Measurements from ENCODE around the gene SZRD1.
A peak's percentile ranks its signal among the peaks of the same experiment; 100 is the strongest.
"Not testable (repeated sequence)": the region's sequence is repeated elsewhere in the genome, so short reads cannot be mapped to it uniquely, and the experiment has no call there.

Gene SZRD1, protein sequence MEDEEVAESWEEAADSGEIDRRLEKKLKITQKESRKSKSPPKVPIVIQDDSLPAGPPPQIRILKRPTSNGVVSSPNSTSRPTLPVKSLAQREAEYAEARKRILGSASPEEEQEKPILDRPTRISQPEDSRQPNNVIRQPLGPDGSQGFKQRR

DNA sequence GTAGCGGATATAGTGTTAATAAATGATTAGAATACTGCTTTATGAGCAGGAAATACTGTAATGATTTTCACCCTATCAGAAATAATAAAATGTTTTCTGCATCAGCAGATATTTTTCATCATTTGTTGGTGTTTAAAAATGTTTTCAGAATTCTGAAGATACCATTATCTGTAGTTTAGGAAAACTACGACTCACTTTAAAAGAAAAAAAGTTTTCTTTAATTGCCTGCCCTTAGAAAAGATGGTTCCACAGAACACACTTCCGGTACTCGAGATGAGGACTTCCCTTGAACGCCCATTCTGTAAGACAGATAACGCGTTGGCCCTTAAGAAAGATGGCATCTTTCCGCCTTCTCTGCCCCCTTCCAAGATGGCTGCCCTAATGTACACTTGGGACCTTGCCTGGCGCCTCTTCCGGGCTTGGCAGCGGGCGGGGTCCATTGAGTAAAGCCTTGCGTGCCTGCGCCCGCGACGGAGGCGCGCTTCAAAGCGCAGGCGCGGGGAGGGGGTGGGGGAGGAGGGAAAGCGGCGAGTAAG lies at the start of gene SZRD1:
TSS of gene SZRD1 (plus strand) at position 521 of the 536 bp plus-strand sequence. CDS start 16 bp downstream, outside the sequence.
- DNase-seq (ENCODE audit: low read depth, low spot score), result peak; percentile 99

DNA sequence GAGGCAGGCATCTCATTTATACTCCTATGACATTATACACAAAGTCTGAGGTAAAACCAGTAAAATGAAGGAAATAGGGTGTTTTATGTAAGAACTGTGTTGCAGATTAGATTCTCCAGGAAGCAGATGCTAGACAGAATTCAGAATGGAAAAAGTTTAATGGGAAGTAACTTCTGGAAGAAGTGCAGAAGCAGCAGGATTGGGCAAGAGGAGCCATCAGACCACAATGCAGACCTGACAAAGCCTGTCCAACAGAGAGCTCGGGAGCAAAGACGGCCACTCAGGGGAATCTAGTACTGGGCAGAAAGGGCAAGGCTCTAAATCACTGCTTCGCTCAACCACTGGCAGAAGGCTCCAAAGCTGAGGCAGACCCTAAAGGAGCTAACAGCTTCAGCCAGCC lies 48.5 kb upstream of the SZRD1 start:
- DNase-seq (ENCODE audit: low read depth, low spot score), result no peak

- no peak for DNase-seq (ENCODE audit: low read depth, low spot score)
These were observed 45.7 kb upstream of the SZRD1 start for GRCh38 chr1:16321176-16321867.

GRCh38 chr1:16324456-16324890 lies 42.6 kb upstream of the SZRD1 start:
- peak; percentile 6 for DNase-seq (ENCODE audit: low read depth, low spot score)

- DNase-seq (ENCODE audit: low read depth, low spot score), result no peak
These were observed 40.1 kb upstream of the SZRD1 start for GRCh38 chr1:16326833-16327404.

- DNase-seq (ENCODE audit: low read depth, low spot score), result no peak
These were observed 32.2 kb upstream of the SZRD1 start for GRCh38 chr1:16334655-16335340.

GRCh38 chr1:16338961-16339360 lies 28.1 kb upstream of the SZRD1 start:
- DNase-seq (ENCODE audit: low read depth, low spot score), result no peak

GRCh38 chr1:16340673-16341072 lies 26.4 kb upstream of the SZRD1 start:
- DNase-seq (ENCODE audit: low read depth, low spot score), result no peak

DNA sequence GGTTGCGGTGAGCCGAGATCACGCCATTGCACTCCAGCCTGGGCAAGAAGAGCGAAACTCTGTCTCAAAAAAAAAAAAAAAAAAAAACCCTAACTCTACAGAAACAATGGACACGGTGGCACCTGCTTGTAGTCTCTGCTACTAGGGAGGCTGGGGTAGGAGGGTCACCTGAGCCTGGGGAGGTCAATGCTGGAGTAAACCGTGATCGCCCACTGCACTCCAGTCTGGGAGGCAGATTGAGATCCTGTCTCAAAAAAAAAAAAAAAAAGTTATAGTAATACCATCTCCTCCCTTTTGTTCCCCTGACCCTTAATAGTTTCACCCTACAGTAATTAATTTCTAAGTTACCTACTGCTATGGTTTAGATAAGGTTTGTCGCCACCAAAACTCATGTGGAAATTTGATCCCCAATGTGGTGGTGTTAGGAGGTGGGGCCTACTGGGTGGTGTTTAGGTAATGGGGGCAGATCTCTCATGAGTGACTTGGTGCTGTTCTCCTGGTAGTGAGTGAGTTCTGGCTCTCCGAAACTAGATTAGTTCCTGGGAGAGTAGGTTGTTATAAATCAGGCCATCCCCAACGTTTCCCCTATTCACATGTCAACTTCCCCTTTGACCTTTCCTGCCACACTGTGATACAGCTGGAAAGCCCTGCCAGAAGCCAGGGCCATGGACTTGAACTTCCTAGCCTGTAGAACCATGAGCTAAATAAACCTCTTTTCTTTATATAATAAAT lies 24.5 kb upstream of the SZRD1 start:
- no peak for DNase-seq (ENCODE audit: low read depth, low spot score)

GRCh38 chr1:16343276-16343675 lies 23.8 kb upstream of the SZRD1 start:
- DNase-seq (ENCODE audit: low read depth, low spot score), result not testable (repeated sequence)

- DNase-seq (ENCODE audit: low read depth, low spot score), result no peak
These were observed 18.4 kb upstream of the SZRD1 start for GRCh38 chr1:16348414-16349182.

DNA sequence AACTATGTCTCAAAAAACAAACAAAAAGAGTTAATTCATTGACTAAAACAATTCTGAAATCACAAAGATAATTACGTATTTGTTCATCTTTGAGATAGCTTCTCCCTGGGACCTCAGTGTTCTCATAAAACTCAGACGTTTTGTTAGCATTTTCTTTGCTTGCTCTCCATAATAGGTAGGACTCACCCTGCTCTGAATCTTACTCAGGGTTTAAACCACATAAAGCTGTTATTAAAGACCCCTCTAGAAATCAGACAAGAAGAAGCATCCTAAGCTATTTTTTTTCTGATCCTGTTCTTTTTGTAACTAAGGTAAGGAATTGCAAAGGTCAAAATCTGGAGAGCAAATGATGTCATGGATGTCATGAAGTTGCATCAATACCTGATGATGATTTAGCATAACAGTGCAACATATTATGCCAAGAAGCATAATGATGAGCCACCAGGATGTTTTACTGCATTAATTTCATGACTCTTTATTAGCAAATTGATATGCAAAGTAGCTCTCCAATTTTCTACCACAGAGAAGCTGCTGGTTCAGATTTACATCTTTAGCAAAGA lies 17.1 kb upstream of the SZRD1 start:
- DNase-seq (ENCODE audit: low read depth, low spot score), result no peak

DNA sequence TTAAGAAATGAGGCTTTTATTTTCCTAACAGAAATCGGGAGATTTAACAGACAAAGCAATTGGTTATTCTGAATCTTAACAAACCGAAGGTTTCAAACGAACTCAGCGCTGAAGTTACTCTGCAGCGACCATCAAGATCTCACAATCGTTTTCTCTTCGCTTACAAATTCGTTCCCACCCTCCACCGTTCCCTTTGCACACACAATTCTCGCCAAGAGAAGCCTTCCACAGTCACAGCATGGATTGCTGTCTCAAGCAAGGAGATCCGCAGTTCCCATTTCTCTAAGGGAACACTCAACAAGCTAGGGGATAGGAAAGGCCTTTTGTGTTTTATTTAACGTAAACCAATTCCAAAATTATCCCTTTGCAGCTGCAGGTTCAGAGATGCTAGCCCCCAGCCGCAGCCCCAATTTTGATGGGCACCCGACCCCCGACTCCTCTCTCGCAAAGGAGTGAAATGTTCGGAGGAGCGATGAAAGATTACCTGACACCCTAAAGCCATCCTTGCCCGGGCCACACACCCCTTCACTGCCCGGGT lies 15.5 kb upstream of the SZRD1 start:
- no peak for DNase-seq (ENCODE audit: low read depth, low spot score)

DNA sequence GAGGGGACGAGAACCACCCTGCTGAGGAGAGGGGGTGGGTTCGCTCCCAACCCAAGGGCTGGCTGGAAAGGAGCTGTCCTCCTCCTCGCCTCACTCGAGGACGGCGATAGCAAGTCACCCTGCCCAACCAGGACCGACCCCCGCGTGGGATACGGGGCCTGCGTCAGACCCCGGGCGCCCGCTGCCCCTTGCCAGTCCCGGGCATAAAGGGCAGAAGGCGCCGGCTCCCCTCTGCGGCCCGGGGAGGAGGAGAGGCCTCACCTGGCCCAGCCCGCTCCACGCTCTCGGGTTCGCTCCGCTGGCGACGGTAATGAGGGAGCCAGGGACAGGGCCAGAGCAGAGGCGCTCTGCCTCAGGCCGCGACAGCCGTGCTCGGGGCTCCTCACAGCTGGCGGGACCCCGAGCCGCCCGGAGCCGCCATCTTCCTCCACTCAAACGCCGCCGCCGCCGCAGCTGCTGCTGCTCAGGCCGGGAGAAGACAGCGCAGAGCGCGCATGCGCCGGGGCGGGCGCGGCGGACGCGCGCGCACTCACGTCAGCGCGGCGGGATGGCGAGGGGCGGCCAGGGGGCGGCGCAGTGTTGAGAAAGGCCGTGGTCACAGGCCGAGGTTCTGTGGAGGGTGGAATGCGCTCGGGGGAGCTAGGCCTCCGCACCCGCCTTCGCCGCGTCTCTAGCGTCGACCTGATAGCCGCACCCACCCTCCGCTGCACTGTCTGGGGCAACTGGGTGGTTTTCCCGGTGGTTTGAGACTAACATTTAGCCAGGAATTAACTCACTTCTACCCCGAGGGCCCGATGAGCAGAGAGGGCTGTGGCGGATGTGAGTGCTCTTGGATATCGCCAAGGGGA lies 14.8 kb upstream of the SZRD1 start, which contains the start of gene FBXO42:
TSS of gene FBXO42 (minus strand) at position 487 of the 848 bp plus-strand sequence. CDS start 37,062 bp downstream, outside the sequence.
- no peak for DNase-seq (ENCODE audit: low read depth, low spot score)

GRCh38 chr1:16352842-16353535 lies 14.1 kb upstream of the SZRD1 start:
- DNase-seq (ENCODE audit: low read depth, low spot score), result no peak

- no peak for DNase-seq (ENCODE audit: low read depth, low spot score)
These were observed 12.4 kb upstream of the SZRD1 start for GRCh38 chr1:16354619-16355018.

DNA sequence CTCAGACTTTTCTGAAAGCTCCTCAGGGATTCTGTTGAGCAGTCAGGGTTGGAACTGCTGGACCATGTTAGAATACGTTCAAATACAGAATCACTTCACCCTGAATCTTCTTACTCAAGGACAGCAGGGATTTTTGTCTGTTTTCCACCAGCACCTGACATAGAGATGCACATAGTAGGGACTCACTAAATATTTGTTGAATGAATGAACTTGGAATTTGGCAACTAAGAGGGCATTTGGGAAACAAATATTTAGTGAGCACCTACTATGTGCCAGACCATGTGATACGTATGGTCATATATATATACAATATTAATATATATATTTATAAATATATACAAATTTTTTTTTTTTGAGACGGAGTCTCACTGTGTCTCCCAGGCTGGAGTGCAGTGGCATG lies 10.2 kb upstream of the SZRD1 start:
- no peak for DNase-seq (ENCODE audit: low read depth, low spot score)

GRCh38 chr1:16365146-16365498 lies 1.9 kb upstream of the SZRD1 start:
- not testable (repeated sequence) for DNase-seq (ENCODE audit: low read depth, low spot score)

Measured in brain pericyte (primary cell).